Right ventricle myocardium inferior (tissue), 1 donor: Measurements from ENCODE around the gene ELMO2. TPM values are rescaled to one million over a fixed set of nuclear protein-coding genes. Genes with fewer than 3 reads are reported as not detected.
A peak's percentile ranks its signal among the peaks of the same experiment; 100 is the strongest.

Experiments used
- ATAC-seq: fragments of 200-7000 bp; cut with Tn5 transposase; one replicate; pipeline ENCODE4 v1.9.1; 2020; ENCODE audit warnings: mild to moderate bottlenecking, moderate library complexity
- DNase-seq: peaks from one replicate; pipeline ENCODE4 v3.0.0; 2021; ENCODE audit errors: missing footprints
- intact Hi-C: fragments of 100-400 bp; cut with DNase I; formaldehyde crosslinking; loops from one replicate; pipeline ENCODE4 v1.11.0; 2022
- total RNA-seq: library from RNA; stranded (reverse); fragmentation: NEBNext Ultra II Directional; extraction: Animal tissue kit (Norgen Biotek cat#: 25700); gene quantifications from one replicate; pipeline ENCODE4 v1.2.1, GENCODE V29; 2021
- donor health status: DM: no; HTN: yes; CAD: no; lungs with severe emphysema.

The ELMO2 gene
- total RNA-seq, 1 donor from 2014 or later: 38.7 TPM

DNA sequence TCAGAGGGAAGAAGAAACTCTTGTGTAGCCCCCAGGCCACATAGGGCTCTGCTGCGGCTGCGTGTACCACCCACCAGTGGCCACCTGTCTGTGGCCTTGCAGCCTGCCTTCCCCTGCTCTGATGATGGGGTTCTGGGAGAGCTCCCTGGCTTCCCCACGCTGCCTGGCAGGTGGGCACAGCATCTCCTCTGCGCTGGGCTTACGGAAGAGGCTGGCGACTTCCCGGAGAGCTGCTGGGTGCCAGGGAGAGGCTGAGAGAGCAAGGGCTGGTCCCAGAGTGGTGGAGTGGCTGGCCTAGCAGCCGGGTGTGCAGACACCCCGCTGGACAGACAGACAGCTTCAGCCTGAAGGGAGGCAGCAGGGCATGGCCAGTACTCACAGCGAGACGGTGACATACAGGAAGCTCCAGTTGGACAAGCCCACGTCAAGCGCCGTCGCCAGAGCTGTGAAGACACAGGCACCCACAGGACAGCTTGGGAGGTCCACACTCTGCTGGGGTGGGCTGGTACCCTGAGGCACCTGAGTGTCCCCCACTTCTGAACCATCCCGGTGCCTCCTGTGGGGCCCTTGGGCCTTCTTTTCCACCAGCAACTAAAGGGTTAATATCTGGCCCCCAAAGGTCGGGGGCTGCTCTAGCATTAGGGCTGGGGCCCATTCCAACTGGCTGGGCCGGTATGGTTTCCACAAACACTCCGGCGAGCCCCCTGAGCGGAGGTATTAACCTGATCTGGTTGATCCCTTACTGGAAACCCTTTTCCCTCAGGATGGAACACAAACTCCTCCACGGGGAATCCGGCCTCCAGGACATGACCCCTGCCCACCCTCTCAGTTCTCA is 50.0 kb downstream of the ELMO2 start:
- DNase-seq (no peak), ATAC-seq (no peak)
- intact Hi-C loops: no loop called here

DNA sequence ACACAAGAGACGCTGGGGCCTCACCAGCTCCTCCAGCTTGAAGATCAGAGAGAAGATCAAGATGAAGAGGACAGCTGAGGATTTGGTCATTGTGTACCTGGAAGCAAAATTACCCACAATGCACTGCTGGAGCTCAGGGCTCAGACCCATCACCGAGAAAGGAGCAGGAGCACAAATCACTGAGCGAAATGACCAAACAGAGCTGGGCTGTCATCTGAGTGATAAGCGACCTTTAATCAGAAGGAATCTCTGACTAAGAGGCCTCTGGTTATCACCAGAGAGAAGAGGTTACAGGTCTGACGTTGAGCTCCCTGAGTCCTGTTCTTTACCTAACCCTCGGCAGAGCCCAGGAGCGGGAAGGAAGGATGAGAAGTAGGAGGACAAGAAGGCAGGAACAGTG is 50.6 kb downstream of the ELMO2 start:
- no peak for ATAC-seq
- no peak for DNase-seq
- intact Hi-C loops: no loop called here

DNA sequence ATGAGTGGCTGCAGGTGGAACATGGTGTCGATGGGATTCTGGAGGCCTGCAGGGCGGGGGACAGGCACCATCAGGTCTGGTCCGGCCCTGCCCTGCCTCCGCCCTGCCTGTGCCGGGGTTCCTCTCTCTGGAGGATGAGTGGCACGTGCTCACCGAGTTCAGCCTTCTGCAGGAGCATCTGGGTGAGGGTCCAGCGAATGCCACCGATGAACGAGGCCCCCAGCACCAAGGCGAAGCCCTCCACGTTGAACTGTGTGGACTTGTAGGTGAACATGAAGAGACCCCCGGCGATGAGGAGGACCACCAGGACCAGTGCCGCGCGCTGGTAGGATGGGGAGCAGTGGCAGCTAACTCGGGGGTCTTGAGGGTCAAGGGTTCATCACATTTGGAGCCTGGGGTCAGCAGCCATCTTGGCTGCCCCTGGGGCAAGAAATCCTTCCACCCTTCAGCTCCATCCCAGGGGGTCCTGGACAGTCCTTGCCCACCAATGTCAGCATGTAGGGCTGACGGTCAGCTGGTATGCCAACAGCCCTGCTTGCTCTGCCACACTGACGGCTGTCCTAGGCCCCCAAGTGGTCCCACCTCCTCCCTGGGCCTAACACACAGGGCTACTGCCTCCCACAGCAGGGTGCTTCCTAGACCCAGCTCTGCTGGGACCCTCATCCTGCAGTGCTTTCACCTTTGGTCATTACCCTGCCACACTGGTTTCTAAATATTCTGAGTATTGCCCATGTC is 51.3 kb downstream of the ELMO2 start:
- no peak for DNase-seq
- intact Hi-C loops: no loop called here
- ATAC-seq: no peak

DNA sequence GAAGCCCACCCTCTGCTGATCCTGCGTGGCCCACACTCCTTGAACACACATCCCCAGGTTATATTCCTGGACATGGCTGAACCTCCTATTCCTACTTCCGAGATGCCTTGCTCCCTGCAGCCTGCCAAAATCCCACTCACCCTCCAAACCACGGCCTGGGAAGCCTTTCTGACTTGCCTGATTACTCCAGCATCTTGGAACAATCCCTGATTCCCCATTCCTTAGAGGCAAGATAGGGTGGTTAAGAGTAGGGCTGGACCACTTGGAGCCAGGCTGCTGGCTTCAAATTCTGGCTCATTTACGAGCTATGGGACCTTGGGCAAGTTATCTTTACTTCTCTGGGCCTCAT is 52.2 kb downstream of the ELMO2 start:
- ATAC-seq (no peak), DNase-seq (no peak)
- intact Hi-C loops: no loop called here

DNA sequence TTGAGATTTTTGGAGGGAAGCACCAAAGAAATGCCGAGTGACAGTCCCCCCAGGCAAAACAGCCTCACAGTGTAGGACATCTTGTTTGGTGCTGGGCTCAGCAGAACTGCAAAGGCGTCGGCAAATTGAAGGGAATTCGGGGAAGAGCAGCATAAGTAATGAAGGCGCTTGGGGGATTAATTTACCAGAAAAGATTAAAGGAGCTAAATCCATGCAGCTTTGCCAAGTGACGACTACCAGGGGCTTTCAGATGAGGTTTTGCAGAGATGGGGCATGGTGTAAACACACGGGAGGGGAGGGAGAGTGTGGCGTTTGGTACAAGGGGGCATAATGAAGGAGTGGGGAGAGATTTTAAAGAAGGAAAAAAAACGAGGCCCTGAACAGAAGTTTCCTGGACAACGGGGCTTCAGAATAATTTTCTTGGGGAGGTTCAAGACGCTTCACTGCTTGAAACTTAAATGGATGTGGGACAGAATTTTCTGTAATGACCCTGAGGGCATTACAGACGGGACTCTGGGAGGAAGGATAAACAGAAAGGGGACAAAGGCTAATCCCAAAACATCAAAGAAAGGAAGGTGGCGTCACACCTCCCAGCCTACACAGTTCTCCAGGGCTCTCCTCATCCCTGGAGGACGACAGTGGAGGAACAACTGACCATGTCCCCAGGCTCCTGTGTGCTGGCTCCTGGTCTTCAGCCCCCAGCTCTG is 52.8 kb downstream of the ELMO2 start:
- intact Hi-C loops: no loop called here
- ATAC-seq (no peak), DNase-seq (no peak)

DNA sequence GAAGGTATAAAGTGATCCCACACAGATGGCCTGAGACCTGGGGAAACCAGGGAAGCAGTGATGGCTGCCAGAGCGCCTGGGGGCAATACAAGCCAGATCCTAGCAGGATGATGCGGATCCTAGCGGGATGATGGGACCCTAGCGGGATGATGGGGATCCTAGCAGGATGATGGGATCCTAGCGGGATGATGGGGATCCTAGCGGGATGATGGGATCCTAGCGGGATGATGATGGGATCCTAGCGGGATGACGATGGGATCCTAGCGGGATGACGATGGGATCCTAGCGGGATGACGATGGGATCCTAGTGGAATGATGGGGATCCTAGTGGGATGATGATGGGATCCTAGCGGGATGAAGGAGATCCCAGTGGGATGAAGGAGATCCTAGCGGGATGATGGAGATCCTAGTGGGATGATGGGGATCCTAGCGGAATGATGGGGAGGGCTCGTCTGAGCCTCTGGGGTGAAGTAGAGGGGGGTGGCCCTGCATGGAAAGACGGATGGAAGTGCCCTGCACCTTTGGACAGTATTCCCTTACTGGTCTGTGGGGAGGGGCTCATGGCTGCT is 54.0 kb downstream of the ELMO2 start:
- intact Hi-C loops: no loop called here
- DNase-seq: no peak
- ATAC-seq: no peak

DNA sequence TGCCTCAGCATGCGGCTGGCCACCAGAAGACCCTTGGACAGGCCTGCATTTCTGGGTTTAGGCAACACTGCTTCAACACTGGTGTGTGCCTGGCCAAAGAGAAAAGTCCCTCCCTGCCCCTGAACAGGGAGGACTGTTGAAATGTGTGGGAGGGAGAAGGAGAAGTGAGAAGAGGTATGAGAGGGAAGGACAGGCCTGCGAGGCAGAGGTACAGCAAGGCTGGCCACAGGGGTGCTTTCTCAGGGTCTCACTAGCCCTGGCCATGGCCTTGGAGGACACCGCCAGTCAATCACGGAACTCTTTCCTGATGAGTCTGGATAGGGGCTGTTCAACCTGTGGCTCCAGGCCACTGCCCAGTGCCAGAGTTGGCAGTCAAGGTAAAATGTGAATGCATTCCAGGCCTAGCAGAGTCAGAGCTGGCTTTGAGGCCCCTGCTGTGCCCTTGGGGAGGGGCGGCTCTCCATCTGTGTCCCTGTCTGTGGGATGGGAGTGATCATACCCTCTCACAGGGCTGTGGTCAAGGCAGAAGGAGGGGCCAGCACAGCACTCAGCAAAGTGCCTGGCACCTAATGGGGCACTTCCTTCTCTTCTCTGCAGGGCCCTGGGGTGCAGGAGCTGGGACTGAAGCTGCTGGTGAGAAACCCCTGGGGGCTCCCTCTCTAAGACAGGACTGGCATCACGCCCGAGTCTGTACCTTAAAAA is 54.9 kb downstream of the ELMO2 start:
- ATAC-seq: no peak
- intact Hi-C loops: no loop called here
- DNase-seq: peak; percentile 49

DNA sequence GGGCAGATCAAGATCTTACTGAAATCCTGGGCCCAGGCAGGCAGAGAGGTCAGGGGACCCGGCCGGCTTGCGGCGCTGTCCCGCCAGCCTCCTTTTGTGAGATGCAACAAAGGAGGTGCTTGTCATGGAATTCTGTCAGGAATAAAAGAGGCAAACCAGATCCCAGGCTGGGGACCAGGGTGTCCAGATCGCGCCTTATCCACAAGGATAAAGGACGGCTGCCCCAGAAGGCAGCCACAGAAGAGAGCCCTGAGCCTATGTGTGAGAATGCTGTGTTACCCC is 55.5 kb downstream of the ELMO2 start:
- DNase-seq (peak; percentile 43), ATAC-seq (no peak)
- intact Hi-C loops: no loop called here

DNA sequence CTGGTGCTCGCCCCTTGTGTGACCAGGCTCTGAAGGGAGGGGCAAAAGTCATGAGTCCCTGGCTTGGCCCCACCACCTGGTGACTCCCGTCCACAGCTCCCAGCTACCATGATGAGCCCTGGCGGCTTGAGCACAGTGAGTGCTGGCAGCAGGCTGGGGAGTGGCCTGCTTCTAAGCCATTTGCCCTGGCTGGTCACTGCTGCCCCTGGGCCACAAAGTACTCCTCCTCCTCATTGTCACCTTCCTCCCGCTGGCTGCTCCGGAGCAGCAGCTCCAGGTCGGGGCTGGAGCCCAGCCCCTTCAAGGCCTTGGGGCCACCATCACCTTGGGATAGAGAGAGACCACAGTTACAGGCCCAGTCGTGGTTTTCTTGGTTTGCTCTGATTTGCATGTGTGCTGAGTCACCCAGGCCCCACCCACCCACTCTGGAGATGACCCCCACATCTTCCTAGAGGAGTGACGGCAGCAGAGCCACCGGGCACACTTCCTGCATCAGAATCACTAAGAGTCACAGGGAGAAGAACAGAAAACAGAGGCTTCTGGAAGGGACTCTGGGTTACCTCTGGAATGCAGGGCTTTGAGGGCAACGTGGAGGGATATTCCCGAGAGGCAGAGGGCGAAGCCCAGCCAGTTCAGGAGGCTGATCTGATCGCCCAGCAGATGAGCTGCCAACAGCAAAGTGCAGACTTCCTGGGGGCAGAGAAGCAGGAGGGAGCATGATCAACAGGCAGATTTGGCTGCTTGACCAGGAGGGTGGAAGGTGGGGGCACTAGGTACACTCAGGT is 56.0 kb downstream of the ELMO2 start:
- ATAC-seq (no peak), DNase-seq (peak; percentile 55)
- intact Hi-C loops: no loop called here

DNA sequence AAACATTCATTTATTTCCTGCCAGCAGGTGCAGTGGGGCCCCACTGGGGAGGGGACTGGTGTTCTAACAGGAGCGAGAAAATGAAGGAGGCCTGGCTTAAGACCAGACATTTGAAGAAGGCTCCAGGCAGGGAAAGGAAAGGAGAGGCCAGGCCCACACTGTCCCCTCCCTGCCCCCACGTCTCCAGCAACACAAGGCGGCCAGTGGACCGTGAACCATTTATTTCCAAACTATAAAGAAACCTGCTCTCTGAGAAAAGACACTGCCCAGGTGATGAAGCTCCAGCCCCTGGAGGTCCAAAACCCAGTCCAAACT is 56.7 kb downstream of the ELMO2 start:
- peak; percentile 16 for DNase-seq
- intact Hi-C loops: loop anchor here (2.0 to 5.0 kb wide), 2 partner anchors 217 to 327 kb away; no protein-coding TSS in a partner anchor
- no peak for ATAC-seq

DNA sequence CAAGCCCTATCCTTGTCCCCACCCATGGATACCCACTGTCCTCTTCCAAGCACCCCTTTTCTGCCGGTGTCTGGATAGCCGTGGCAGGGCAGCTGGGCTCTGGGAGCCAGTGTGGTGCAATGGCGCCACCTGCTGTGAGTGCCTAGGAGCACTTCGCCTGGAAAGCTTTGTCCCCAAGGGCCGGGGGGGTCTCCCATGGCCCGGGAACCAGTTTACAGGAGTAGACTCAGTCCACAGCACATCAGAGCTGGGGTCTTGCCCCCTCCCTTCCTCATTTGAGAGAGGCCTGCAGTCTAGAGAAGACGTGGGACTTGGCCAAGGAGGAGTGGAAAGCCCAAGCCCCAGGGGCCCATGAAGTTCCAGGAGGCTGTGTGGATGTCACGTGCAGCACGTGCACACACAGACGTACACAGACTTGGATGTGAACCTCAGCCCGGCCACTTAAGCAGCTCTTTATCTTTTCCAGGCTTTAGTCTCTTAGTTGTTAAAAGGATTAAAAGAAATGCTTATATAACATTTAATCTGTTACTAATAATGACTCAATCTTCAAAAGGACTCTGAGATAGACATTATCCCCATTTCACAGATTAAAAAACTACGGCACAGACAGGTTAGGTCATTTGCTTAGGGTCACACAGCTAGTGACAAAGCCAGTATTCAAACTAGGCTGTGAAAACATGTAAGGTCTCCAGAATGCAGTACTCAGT is 57.2 kb downstream of the ELMO2 start:
- ATAC-seq: peak; percentile 76
- peak; percentile 80 for DNase-seq
- intact Hi-C loops: loop anchor here (2.0 to 5.0 kb wide), 2 partner anchors 216 to 327 kb away; no protein-coding TSS in a partner anchor

DNA sequence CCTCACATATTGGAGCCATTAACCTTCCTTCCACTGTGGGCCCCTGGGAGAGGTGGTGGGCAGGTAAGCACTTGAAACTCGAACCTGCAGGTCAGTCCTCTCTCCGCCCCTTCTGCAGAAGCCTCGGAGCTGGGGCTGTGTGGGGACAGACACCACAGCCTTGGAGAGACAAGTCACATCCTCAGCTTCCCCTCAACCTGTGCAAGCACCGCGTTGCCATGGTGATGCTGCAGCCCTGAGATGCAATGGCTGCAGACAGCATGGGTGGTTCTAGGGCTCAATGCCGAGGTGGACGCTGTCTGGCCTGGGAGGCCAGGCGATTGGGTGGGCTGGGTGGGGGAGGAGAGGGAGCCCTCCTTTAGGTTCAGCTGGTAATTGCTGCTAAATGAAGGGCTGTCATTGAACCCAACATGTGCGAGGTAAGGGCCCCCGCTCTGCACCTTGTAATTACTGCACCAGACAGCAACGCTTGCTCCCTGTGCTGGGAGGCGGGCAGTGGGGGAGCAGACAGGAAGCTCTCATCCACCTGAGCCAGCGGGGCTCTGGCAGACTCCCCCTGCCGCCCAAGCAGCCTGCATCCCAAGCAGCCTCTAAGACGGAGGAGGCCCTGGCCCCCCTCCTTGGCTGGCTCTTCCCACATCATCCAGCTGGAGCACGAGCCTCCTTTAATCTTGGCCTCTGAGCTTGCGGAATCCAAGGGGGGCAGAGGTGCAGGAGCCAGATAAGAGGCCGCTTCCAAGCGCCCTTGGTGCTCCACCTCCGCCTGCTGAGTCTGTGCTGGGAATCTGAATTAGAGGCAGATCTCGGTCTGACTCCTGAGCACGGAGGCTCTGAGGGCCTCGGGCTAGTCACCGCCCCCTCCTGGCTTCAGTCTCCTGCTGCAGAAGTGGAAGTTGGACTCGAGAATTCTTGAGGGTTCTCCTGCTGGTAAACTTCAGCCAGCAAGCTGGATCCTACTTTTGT is 58.3 kb downstream of the ELMO2 start:
- intact Hi-C loops: loop anchor here (2.0 to 5.0 kb wide), 2 partner anchors 215 to 326 kb away; no protein-coding TSS in a partner anchor
- peak; percentile 64 for DNase-seq
- ATAC-seq: peak; percentile 63

DNA sequence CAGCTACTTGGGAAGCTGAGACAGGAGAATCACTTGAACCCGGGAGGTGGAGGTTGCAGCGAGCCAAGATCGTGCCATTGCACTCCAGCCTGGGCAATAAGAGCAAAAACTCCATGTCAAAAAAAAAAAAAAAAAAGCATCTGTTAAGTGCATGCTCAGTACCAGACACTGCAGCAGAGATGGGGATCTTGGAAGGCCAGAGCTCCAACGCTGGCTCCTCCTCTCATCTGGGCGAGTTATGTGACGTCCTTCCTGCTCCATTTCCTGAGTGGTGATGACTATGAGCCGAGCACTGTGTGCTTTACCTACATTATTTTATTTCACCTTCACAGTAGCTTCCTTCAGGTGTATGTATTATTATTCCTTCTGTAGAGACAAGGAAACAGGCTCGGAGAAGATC is 59.6 kb downstream of the ELMO2 start:
- ATAC-seq (no peak), DNase-seq (no peak)
- intact Hi-C loops: loop anchor here (5.0 kb wide), 1 partner anchor 324 kb away; no protein-coding TSS in a partner anchor

DNA sequence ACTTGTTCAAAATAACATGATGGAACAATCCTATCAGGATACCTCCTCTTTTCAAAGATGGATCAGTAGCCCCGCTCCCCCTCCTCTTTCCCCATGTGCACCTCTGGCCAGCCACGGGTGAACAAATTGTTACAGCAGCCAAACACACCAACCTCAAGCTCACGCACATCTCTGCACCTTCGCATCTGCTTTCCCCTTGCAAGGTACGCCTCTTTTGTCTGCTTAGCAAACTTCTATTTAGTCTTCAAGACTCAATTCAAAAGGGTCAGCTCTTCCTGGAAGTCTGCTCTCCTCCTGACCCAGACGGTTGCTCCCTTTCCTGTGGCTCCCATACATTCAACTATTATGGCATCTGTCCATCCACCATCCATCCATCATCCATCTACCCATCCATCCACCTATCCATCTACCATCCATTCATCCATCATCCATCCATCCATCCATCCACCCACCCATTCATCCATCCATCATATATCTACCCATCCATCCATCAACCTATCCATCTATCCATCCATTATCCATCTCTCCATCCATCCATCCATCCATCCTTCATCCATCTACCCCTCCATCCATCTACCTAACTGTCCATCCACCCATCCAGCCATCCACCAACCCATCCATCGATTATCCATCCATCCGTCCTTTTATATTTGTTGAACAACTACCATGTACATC is 61.8 kb downstream of the ELMO2 start:
- intact Hi-C loops: loop anchor here (5.0 kb wide), 1 partner anchor 322 kb away; no protein-coding TSS in a partner anchor
- ATAC-seq (no peak), DNase-seq (no peak)

DNA sequence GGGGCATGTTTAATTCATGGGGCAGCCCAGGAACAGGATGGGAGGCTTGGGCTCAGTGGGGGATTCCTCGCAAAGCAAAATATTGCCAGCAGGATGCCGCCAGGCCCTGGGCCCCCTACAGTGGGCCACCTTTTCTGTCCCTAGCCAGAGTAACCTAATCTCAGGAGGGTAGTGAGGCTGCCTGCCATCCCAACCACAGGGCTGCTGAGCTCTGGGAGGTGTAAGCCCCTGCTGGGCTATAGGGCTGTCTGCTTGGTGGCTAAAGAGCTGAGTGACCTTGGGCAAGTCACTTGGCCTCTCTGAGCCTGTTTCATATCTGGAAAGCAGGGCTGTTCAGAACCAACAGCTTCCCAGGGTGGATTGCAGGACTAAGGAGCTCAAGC is 62.4 kb downstream of the ELMO2 start:
- intact Hi-C loops: no loop called here
- DNase-seq: no peak
- ATAC-seq: no peak

DNA sequence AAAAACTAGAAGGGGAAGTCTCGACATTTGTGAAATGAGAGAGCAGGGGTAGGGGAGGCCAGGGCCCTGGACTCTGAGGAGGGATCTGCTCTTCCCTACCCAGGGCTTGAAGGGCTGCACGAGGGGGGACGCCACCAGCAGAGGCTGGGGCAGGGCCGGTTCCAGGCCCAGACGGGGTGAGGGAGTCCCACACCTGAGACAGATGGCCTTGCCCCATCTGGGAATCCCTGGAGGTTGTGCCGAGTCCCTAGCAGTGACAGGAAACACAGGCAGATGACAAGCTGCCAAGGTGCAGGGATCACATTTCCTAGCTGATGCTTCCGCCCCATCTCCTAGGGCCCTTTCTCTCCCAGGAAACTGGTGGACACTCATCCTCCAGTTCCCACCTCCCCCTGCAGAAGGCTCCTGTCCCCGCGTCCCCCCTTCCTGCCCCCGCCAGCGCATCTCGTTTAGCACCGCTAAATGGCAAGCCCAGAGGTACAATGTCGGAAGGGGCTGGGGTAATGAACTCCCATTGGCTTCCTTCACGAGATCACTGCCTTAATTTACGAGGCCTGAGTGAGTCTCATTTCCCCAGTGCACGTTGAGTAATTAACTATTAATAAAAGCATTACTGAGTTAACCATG is 63.0 kb downstream of the ELMO2 start:
- intact Hi-C loops: no loop called here
- ATAC-seq: no peak
- DNase-seq: no peak
